HG03575 (cell line): ENCODE results near the gene IGFBP3.
"Not testable (repeated sequence)": the region's sequence is repeated elsewhere in the genome, so short reads cannot be mapped to it uniquely, and the experiment has no call there.

ENCODE experiments used
- ATAC-seq: cut with Tn5 transposase; IDR thresholded peaks from one replicate; pipeline ENCODE4 v1.9.1; 2021; ENCODE audit not compliant: unreplicated experiment, insufficient number of reproducible peaks, low FRiP score; ENCODE audit errors: extremely low read depth

IGFBP3 gene

GRCh38 chr7:45920502-45921380 is at the start of gene IGFBP3:
IGFBP3 (minus strand) TSS chr7:45921272; CDS start chr7:45921140, 132 bp downstream.
- no peak for ATAC-seq

GRCh38 chr7:45970454-45970853 is 49.4 kb upstream of the IGFBP3 start:
- ATAC-seq = no peak

GRCh38 chr7:45969940-45970339 is 48.9 kb upstream of the IGFBP3 start:
- ATAC-seq = no peak

- no peak for ATAC-seq
Measured at GRCh38 chr7:45968856-45969541, 47.9 kb upstream of the IGFBP3 start.

GRCh38 chr7:45968312-45968711 is 47.2 kb upstream of the IGFBP3 start:
- no peak for ATAC-seq

- ATAC-seq = no peak
Measured at GRCh38 chr7:45967591-45968157, 46.6 kb upstream of the IGFBP3 start.

- ATAC-seq = no peak
Measured at GRCh38 chr7:45962861-45963260, 41.8 kb upstream of the IGFBP3 start.

- ATAC-seq = no peak
Measured at GRCh38 chr7:45957721-45958120, 36.6 kb upstream of the IGFBP3 start.

GRCh38 chr7:45955286-45955685 is 34.2 kb upstream of the IGFBP3 start:
- ATAC-seq = no peak

- ATAC-seq = not testable (repeated sequence)
Measured at GRCh38 chr7:45953055-45953454, 32.0 kb upstream of the IGFBP3 start.

GRCh38 chr7:45944058-45944457 is 23.0 kb upstream of the IGFBP3 start:
- no peak for ATAC-seq

- ATAC-seq = no peak
Measured at GRCh38 chr7:45940939-45941338, 19.9 kb upstream of the IGFBP3 start.

GRCh38 chr7:45940237-45940781 is 19.2 kb upstream of the IGFBP3 start:
- ATAC-seq = not testable (repeated sequence)

GRCh38 chr7:45939574-45939973 is 18.5 kb upstream of the IGFBP3 start:
- ATAC-seq = no peak

- no peak for ATAC-seq
Measured at GRCh38 chr7:45938626-45939302, 17.7 kb upstream of the IGFBP3 start.

GRCh38 chr7:45937862-45938261 is 16.8 kb upstream of the IGFBP3 start:
- ATAC-seq = no peak

GRCh38 chr7:45937301-45937700 is 16.2 kb upstream of the IGFBP3 start:
- no peak for ATAC-seq

GRCh38 chr7:45930967-45931366 is 9.9 kb upstream of the IGFBP3 start:
- ATAC-seq = no peak

- no peak for ATAC-seq
Measured at GRCh38 chr7:45927721-45928120, 6.6 kb upstream of the IGFBP3 start.
